ENCODE measurements around the gene SCAMP4. TPM values are rescaled to one million over a fixed set of nuclear protein-coding genes. Genes with fewer than 3 reads are reported as not detected.

The SCAMP4 gene
- polyA plus RNA-seq, 1 of the 3 experiments (the other 2 are of a cell fraction): 30.0 TPM

DNA sequence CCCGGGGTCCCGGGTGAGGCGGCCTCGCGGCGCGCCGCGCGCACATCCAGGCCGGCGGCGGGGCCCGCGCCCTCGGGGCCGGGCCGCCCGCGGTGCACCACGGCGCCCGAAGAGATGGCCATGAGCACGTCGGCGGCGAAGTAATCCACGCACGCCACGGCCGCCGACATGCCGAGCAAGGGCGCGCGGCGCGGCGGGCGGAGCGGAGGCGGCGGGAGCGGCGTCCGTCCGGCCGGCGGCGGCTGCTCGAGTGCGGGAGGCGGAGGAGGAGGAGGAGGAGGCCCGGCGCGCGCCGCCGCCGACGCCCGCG lies 41.9 kb upstream of the SCAMP4 start, which contains the start of gene KLF16:
Gene KLF16, minus strand, starts transcription at position 252 of the 310 bp plus-strand sequence. Its CDS starts 82 bp downstream, at position 170.
- whole genome bisulfite sequencing (ENCODE audit: low lambda C conversion rate): no CpG with 5 or more reads among the region's 63 CpGs
- peaks cover 3% of the 10 kb centered on the region for H3F3A ChIP-seq (replicated peaks; ENCODE audit: insufficient read depth)
- ChIA-PET CTCF (no interaction called here), POLR2A (no interaction called here)
- H3K9ac ChIP-seq: peak within 1 kb of the TSS; percentile 96
- DNase-seq: no peak
- H3K4me2 ChIP-seq: peak within 1 kb of the TSS; percentile 100
- peak within 1 kb of the TSS; percentile 62; the same call in 1 of the 2 replicates for H2AFZ ChIP-seq (ENCODE audit: low read depth)
- H3K27ac ChIP-seq (ENCODE audit: low read depth in 2 of 2, low read length in 1 of 2): peak within 1 kb of the TSS; percentile 93 to 94
- no peaks in the 10 kb centered on the region for H3K27me3 ChIP-seq (ENCODE audit: insufficient read depth)
- H3K4me3 ChIP-seq (ENCODE audit: low read depth in 2 of 2, low read length in 1 of 2): peak within 1 kb of the TSS; percentile 81 to 90
- H3K9me2 ChIP-seq: no peaks in the 10 kb centered on the region
- H4K20me1 ChIP-seq (ENCODE audit: insufficient read depth): peaks cover 43% of the 10 kb centered on the region
- no peaks in the 10 kb centered on the region for H3K9me3 ChIP-seq
- no peak for TF ChIP-seq GATA2 (CRISPR knock-in tag; IDR thresholded peaks at IDR 0.05)
- H3K36me3 ChIP-seq (replicated peaks in 1 of 2; ENCODE audit: control insufficient read depth in 1 of 2, insufficient read depth in 2 of 2, low read length in 1 of 2): no peaks in the 10 kb centered on the region
- peaks cover 18 to 38% of the 10 kb centered on the region in 2 experiments; a peak in 2 of 4 replicates for H3K4me1 ChIP-seq (ENCODE audit: control insufficient read depth in 1 of 2, insufficient read depth in 2 of 2, low read depth in 1 of 2, low read length in 1 of 2)
- H3K79me2 ChIP-seq (ENCODE audit: insufficient read depth): peaks cover 66% of the 10 kb centered on the region

- CTCF ChIA-PET: interaction anchor here (1.0 to 1.9 kb wide), 10 partner anchors 11 to 206 kb away, joined by 3 to 10 read pairs (median 4); no protein-coding TSS in a partner anchor
- H3K4me1 ChIP-seq (ENCODE audit: control insufficient read depth in 1 of 2, insufficient read depth in 2 of 2, low read depth in 1 of 2, low read length in 1 of 2): peaks cover 18 to 36% of the 10 kb centered on the region in 2 experiments; a peak in 2 of 4 replicates
- POLR2A ChIA-PET: interaction anchor here (0.8 to 1.4 kb wide), 4 partner anchors 9 to 42 kb away, joined by 3 to 7 read pairs (median 5); partner anchors contain the start of genes ADAT3 and SCAMP4
- TF ChIP-seq USF2 (IDR thresholded peaks at IDR 0.05; ENCODE audit: borderline replicate concordance, low read depth, low read length) (peak; percentile 68), MXI1 (IDR thresholded peaks at IDR 0.05; ENCODE audit: low read depth, low read length) (peak; percentile 98), POLR2AphosphoS5 (IDR thresholded peaks at IDR 0.05; ENCODE audit: low read depth, low read length) (peak; percentile 38; the same call in 1 of the 2 replicates), EP300 (IDR thresholded peaks at IDR 0.05; ENCODE audit: borderline replicate concordance in 1 of 2, low read depth in 1 of 2, low read length in 1 of 2) (no peak), NRF1 (IDR thresholded peaks at IDR 0.05; ENCODE audit: low read depth, low read length) (no peak; the same call in 1 of the 2 replicates), TAF1 (IDR thresholded peaks at IDR 0.05; ENCODE audit: borderline replicate concordance, low read depth, low read length) (0 out of 2 replicates have a peak, but pooled peaks have one; percentile 45), RAD21 (IDR thresholded peaks at IDR 0.05; ENCODE audit: low read length) (no peak), FOXM1 (IDR thresholded peaks at IDR 0.05; ENCODE audit: low read depth) (no peak), FOXJ3 (CRISPR knock-in tag; IDR thresholded peaks at IDR 0.05) (no peak), RXRA (IDR thresholded peaks at IDR 0.05; ENCODE audit: borderline replicate concordance, low read depth) (peak; percentile 32; the same call in 1 of the 2 replicates), SIN3A (IDR thresholded peaks at IDR 0.05; ENCODE audit: borderline replicate concordance, low read depth, low read length) (peak; percentile 84; the same call in 1 of the 2 replicates), GABPA (IDR thresholded peaks at IDR 0.05; ENCODE audit: low read depth) (no peak; the same call in 1 of the 2 replicates), MEF2A (IDR thresholded peaks at IDR 0.05; ENCODE audit: borderline replicate concordance, low read depth) (no peak), FOSL2 (IDR thresholded peaks at IDR 0.05; ENCODE audit: borderline replicate concordance, low read depth) (no peak)
- TF ChIP-seq, protein P1, sequence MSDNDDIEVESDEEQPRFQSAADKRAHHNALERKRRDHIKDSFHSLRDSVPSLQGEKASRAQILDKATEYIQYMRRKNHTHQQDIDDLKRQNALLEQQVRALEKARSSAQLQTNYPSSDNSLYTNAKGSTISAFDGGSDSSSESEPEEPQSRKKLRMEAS (IDR thresholded peaks at IDR 0.05; ENCODE audit: low read depth): peak; percentile 99
- TF ChIP-seq, protein P2, sequence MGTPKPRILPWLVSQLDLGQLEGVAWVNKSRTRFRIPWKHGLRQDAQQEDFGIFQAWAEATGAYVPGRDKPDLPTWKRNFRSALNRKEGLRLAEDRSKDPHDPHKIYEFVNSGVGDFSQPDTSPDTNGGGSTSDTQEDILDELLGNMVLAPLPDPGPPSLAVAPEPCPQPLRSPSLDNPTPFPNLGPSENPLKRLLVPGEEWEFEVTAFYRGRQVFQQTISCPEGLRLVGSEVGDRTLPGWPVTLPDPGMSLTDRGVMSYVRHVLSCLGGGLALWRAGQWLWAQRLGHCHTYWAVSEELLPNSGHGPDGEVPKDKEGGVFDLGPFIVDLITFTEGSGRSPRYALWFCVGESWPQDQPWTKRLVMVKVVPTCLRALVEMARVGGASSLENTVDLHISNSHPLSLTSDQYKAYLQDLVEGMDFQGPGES (IDR thresholded peaks at IDR 0.05; ENCODE audit: low read depth, low read length): no peak
- TF ChIP-seq, protein P3, sequence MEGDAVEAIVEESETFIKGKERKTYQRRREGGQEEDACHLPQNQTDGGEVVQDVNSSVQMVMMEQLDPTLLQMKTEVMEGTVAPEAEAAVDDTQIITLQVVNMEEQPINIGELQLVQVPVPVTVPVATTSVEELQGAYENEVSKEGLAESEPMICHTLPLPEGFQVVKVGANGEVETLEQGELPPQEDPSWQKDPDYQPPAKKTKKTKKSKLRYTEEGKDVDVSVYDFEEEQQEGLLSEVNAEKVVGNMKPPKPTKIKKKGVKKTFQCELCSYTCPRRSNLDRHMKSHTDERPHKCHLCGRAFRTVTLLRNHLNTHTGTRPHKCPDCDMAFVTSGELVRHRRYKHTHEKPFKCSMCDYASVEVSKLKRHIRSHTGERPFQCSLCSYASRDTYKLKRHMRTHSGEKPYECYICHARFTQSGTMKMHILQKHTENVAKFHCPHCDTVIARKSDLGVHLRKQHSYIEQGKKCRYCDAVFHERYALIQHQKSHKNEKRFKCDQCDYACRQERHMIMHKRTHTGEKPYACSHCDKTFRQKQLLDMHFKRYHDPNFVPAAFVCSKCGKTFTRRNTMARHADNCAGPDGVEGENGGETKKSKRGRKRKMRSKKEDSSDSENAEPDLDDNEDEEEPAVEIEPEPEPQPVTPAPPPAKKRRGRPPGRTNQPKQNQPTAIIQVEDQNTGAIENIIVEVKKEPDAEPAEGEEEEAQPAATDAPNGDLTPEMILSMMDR (IDR thresholded peaks at IDR 0.05): no peak
- TF ChIP-seq, protein P4, sequence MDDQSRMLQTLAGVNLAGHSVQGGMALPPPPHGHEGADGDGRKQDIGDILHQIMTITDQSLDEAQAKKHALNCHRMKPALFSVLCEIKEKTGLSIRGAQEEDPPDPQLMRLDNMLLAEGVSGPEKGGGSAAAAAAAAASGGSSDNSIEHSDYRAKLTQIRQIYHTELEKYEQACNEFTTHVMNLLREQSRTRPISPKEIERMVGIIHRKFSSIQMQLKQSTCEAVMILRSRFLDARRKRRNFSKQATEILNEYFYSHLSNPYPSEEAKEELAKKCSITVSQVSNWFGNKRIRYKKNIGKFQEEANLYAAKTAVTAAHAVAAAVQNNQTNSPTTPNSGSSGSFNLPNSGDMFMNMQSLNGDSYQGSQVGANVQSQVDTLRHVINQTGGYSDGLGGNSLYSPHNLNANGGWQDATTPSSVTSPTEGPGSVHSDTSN (IDR thresholded peaks at IDR 0.05): no peak
Measured at GRCh38 chr19:1863638-1864479, 41.3 kb upstream of the SCAMP4 start.

More at GRCh38 chr19:1863638-1864479, 41.3 kb upstream of the SCAMP4 start:
- Histone ChIP-seq H3K4me2 (peak overlapping the region; percentile 100), H3K9me2 (no peaks in the 10 kb centered on the region), H3K9ac (peak overlapping the region; percentile 96), H2AFZ (ENCODE audit: low read depth) (peak overlapping the region; percentile 62; the same call in 1 of the 2 replicates), H3F3A (replicated peaks; ENCODE audit: insufficient read depth) (peaks cover 8% of the 10 kb centered on the region), H3K36me3 (replicated peaks in 1 of 2; ENCODE audit: control insufficient read depth in 1 of 2, insufficient read depth in 2 of 2, low read length in 1 of 2) (no peaks in the 10 kb centered on the region), H3K27me3 (ENCODE audit: insufficient read depth) (no peaks in the 10 kb centered on the region), H3K27ac (ENCODE audit: low read depth in 2 of 2, low read length in 1 of 2) (peak overlapping the region; percentile 93 to 94), H3K4me3 (ENCODE audit: low read depth in 2 of 2, low read length in 1 of 2) (peak overlapping the region; percentile 79 to 90), H3K79me2 (ENCODE audit: insufficient read depth) (peaks cover 64% of the 10 kb centered on the region), H3K9me3 (no peaks in the 10 kb centered on the region), H4K20me1 (ENCODE audit: insufficient read depth) (peaks cover 38% of the 10 kb centered on the region)
- peak; percentile 97 for DNase-seq
- under 1% methylated on average over 26 of the region's 115 CpGs for WGBS (ENCODE audit: low lambda C conversion rate)
